GM19035 (cell line): ENCODE measurements around the gene SPECC1L.

ENCODE experiments used
- ATAC-seq: cut with Tn5 transposase; IDR thresholded peaks from one replicate; pipeline ENCODE4 v1.9.1; 2021; ENCODE audit not compliant: unreplicated experiment

The SPECC1L gene

GRCh38 chr22:24393012-24393559 lies 122.5 kb downstream of the SPECC1L start:
- ATAC-seq = no peak

DNA sequence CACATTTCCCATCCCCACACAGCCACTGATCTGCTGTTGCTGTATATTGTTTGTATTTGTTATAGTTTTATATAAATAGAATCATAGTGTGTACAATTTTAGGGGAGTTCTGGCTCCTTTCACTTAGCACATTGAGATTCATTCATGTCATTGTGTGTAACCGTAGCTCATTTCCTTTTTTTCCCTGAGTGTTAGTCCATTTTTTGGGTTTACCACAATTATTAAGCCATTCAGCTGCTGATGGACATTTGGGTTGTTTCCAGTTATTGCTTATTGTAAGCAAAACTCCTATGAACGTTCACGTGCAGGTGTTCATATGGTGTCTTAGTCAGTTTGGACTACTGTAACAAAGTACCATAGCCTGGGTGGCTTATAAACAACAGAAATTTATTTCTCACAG lies 123.2 kb downstream of the SPECC1L start:
- ATAC-seq = no peak

- no peak for ATAC-seq
Observed at GRCh38 chr22:24394254-24394653, 123.6 kb downstream of the SPECC1L start.

DNA sequence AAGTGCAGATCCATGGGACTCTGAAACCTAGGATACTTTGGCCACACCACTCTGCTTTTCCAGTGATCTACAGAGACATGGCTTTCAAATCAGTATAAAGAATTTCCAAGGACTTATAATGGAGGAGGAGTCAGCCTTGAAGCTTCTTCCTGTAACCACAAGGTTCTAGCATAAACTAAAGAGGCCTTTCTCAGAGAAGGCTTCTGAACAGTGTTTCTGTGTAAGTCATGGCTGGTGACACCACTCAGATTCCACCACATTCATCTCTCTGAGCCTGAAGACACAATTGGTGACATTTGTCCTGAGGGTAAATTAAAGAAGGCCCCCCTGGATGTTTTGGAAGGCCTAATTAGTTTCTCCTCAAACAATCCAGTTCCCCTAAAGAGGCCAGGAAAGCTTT lies 127.8 kb downstream of the SPECC1L start:
- no peak for ATAC-seq

DNA sequence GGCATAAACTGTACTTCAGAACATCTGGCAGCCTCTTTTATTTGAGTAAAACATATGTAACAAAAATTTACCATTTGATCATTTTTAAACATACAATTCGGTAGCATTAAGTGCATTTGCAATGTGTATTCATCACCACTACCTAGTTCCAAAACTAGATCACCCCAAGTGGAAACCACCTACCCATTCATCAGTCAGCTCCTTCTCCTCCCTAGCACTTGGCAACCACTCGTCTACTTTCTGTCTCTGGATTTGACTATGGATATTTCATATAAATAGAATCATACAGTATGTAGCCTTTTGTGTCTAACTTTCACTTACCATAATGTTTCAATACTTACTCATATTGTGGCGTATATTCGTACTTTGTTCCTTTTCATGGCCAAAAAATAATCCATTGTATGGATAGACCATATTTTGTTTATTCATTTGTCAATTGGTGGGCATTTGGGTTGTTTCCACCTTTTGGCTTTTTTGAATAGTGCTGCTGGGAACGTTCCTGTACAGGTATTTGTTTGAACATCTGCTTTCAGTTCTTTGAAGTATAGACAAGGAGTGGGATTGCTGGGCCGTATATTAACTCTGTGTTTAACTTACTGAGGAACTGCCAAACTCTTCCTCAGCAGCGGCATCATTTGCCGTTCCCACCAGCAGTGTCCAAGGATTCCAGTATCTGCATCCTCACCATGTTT lies 129.5 kb downstream of the SPECC1L start:
- peak; percentile 7 for ATAC-seq

DNA sequence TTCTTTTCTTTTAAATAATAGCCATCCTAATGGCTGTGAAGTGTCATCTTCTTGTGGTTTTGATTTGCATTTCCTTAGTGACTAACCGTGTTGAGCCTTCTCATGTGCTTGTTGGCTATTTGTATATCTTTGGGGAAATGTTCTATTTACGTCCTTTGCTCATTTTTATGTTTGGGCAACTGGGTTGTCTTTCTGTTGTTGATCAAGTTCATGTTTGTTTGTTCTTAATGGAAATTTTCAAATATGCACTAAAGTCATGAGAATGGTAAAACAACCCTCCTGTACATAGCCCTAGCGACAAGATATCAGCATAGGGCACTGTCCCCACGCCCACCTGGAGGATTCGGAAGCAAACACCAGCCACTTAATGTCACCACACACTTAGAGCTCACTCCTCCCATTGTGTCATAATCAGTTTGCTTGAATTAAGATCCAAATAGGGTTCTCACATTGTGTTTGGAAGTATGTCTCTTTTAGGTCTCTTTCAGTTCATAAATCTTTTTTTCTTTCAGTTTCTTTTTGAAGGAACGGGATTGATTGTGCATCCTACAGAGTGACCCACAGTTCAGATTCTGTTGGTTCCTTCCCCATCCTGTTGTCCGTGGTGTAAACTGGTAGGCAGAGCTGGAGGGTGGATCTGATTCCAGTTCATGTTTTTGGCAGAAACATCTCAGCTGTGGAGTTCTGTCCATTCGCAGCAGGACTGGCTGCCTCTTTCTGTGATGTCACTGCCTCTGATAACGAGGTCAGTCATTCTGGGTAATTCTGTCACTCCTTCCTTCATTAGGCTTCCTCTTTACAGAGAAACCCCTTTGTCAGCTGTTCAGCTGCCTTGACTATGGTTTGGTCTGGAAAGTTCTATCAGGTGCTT lies 130.3 kb downstream of the SPECC1L start:
- peak; percentile 42 for ATAC-seq

DNA sequence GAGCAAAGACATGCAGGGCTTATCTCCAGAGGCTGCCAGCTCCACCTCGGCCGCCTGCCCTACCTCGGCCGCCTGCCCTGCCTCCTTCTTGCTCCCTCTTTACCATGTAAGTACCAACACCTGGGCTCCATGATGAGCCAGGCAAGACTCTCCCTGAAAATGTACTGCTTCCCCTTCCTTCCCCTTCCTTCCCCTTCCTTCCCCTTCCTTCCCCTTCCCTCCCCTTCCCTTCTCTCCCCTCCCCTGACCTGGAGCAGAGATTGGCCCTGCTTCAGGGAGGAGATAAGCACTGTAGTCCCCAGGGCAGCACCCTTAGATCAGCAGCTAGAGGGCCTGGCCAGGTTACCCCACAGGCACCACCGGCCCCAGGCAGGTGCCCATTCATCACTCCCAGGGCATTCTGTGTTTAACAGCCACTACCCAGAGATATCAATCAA lies 131.3 kb downstream of the SPECC1L start:
- no peak for ATAC-seq

GRCh38 chr22:24402460-24403192 lies 132.0 kb downstream of the SPECC1L start:
- no peak for ATAC-seq

- ATAC-seq = no peak
Observed at GRCh38 chr22:24403346-24403745, 132.7 kb downstream of the SPECC1L start.

GRCh38 chr22:24404561-24405275 lies 134.1 kb downstream of the SPECC1L start:
- no peak for ATAC-seq

GRCh38 chr22:24405631-24406321 lies 135.1 kb downstream of the SPECC1L start:
- no peak for ATAC-seq

GRCh38 chr22:24406322-24407277 lies 136.0 kb downstream of the SPECC1L start:
- ATAC-seq = no peak

- ATAC-seq = no peak
Observed at GRCh38 chr22:24407278-24407665, 136.6 kb downstream of the SPECC1L start.

DNA sequence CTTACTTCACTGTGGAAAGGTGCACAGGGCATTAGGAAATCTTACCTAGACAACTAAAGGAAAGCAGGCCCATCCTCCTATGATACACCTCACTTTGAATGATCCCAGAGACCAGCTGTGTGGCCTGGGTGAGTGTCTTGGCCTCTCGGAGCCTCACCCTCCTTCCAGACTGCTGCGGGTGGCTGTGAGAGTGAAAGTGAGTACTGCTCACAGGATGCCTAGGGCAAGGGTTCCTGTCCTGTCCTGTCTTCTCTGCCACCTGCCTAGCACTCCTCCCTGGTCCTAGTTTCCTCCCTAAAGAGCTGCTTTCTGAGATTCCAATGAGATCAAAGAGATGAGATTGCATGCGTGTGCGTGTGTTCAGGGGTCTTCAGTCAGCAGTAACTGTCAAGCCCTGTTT lies 137.3 kb downstream of the SPECC1L start:
- ATAC-seq = no peak

GRCh38 chr22:24408630-24409029 lies 138.0 kb downstream of the SPECC1L start:
- no peak for ATAC-seq

GRCh38 chr22:24409707-24410106 lies 139.1 kb downstream of the SPECC1L start:
- ATAC-seq = no peak

DNA sequence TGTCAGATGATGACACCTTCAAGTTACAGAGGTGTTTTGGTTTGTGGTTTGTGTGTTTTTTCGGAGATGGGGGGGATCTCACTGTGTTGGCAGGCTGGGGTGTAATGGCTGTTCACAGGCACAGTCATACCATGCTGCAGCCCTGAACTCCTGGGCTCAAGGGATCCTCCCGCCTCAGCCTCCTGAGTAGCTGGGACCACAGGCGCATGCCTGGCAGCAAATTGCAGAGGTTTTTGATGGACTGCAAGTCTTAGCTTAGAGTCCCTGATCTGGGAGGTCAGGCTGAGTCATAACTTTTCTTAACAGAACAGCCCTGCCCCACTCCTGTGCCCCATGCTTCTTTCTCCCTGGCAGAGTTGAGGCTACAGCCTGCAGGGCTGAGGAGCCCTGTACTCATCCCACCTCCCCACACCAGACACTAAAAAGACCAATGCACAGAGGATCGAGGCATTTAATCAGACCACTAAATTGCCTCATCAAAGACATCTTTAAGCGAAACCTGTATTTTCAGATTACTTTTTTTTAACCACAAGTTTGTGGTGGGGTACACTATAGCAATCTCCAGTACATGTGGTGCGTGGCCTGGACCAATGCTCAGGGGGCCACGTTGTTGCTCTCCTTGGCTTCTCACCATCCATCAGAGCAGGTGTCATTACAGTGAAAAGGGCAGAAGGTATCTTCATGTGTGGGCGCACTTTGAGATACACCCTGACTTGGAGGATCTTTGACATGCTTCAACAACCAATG lies 139.7 kb downstream of the SPECC1L start:
- no peak for ATAC-seq
